Neural progenitor cell (in vitro differentiated cells): Measurements from ENCODE around the gene LY6G6F. TPM values are rescaled to one million over a fixed set of nuclear protein-coding genes. Genes with fewer than 3 reads are reported as not detected.

Experiments used
- DNase-seq: peaks from one replicate; pipeline ENCODE4 v3.0.0-alpha.2; 2016; ENCODE audit warnings: low spot score
- H2AFZ ChIP-seq: fragments of 200-600 bp; sonication (generic); replicated peaks from 2 replicates; pipeline ENCODE4 v1.6.1; 2016; ENCODE audit warnings: antibody characterized with exemption
- H3F3A ChIP-seq: fragments of 200-600 bp; sonication (generic); 2 replicates; pipeline ENCODE4 v1.6.1; 2016; ENCODE audit warnings: antibody characterized with exemption, low read depth
- H3K27ac ChIP-seq: fragments of 200-600 bp; sonication (generic); 2 replicates; pipeline ENCODE4 v1.5.1; 2016; ENCODE audit warnings: mild to moderate bottlenecking
- H3K27me3 ChIP-seq: fragments of 200-600 bp; sonication (generic); 2 replicates; pipeline ENCODE4 v1.6.1; 2016; ENCODE audit warnings: mild to moderate bottlenecking, moderate library complexity
- H3K36me3 ChIP-seq: fragments of 200-600 bp; sonication (generic); 2 replicates; pipeline ENCODE4 v1.5.1; 2016
- H3K4me1 ChIP-seq: fragments of 200-600 bp; sonication (generic); 2 replicates; pipeline ENCODE4 v1.6.1; 2016; ENCODE audit warnings: mixed run types
- H3K4me2 ChIP-seq: fragments of 200-600 bp; sonication (generic); 2 replicates; pipeline ENCODE4 v1.6.1; 2016
- H3K4me3 ChIP-seq: fragments of 200-600 bp; sonication (generic); 2 replicates; pipeline ENCODE4 v1.5.1; 2016
- H3K79me2 ChIP-seq: fragments of 200-600 bp; sonication (generic); 2 replicates; pipeline ENCODE4 v1.6.1; 2016; ENCODE audit warnings: low read depth
- H3K9ac ChIP-seq: fragments of 200-600 bp; sonication (generic); 2 replicates; pipeline ENCODE4 v1.6.1; 2016
- H3K9me3 ChIP-seq: fragments of 200-600 bp; sonication (generic); 2 replicates; pipeline ENCODE4 v1.5.1; 2016; ENCODE audit warnings: low read depth
- H4K20me1 ChIP-seq: fragments of 200-600 bp; sonication (generic); 2 replicates; pipeline ENCODE4 v1.6.1; 2016; ENCODE audit warnings: low read depth
- H3K27ac Mint-ChIP-seq: 3 replicates; pipeline ENCODE4 v1.8.0; 2021; ENCODE audit warnings: mixed read lengths
- H3K27me3 Mint-ChIP-seq: 2 replicates; pipeline ENCODE4 v1.8.0; 2022; ENCODE audit warnings: low read depth, mild to moderate bottlenecking, inconsistent platforms, moderate library complexity, mixed read lengths; ENCODE audit not compliant: insufficient read depth
- H3K36me3 Mint-ChIP-seq: 3 replicates; pipeline ENCODE4 v1.8.0; 2021; ENCODE audit warnings: mixed read lengths
- H3K4me1 Mint-ChIP-seq: 3 replicates; pipeline ENCODE4 v1.8.0; 2021; ENCODE audit warnings: mixed read lengths
- H3K4me3 Mint-ChIP-seq: 3 replicates; pipeline ENCODE4 v1.8.0; 2021; ENCODE audit warnings: mild to moderate bottlenecking, moderate library complexity, mixed read lengths
- H3K9me3 Mint-ChIP-seq: 3 replicates; pipeline ENCODE4 v1.8.0; 2020; ENCODE audit warnings: mixed read lengths
- EZH2 ChIP-seq: fragments of 200-600 bp; sonication (generic); IDR thresholded peaks from 2 replicates; pipeline ENCODE4 v1.6.1; 2017; ENCODE audit warnings: antibody characterized with exemption, mild to moderate bottlenecking, moderate library complexity
- EZH2phosphoT487 ChIP-seq: fragments of 200-600 bp; sonication (generic); IDR thresholded peaks from 2 replicates; pipeline ENCODE4 v1.6.1; 2017; ENCODE audit warnings: antibody characterized with exemption
- total RNA-seq: library from RNA; depleted of rRNA; stranded (reverse); fragments of >200 nt; gene quantifications from 2 replicates; pipeline ENCODE4 v1.2.3, GENCODE V29; 2015; ENCODE audit warnings: low replicate concordance
- TF ChIP-seq, protein P1 (sequence below): fragments of 200-600 bp; sonication (generic); IDR thresholded peaks from 2 replicates; pipeline ENCODE4 v1.5.1; 2017; ENCODE audit warnings: antibody characterized with exemption, mild to moderate bottlenecking

LY6G6F gene
- total RNA-seq, 1 donor from 2014 or later: not detected

DNA sequence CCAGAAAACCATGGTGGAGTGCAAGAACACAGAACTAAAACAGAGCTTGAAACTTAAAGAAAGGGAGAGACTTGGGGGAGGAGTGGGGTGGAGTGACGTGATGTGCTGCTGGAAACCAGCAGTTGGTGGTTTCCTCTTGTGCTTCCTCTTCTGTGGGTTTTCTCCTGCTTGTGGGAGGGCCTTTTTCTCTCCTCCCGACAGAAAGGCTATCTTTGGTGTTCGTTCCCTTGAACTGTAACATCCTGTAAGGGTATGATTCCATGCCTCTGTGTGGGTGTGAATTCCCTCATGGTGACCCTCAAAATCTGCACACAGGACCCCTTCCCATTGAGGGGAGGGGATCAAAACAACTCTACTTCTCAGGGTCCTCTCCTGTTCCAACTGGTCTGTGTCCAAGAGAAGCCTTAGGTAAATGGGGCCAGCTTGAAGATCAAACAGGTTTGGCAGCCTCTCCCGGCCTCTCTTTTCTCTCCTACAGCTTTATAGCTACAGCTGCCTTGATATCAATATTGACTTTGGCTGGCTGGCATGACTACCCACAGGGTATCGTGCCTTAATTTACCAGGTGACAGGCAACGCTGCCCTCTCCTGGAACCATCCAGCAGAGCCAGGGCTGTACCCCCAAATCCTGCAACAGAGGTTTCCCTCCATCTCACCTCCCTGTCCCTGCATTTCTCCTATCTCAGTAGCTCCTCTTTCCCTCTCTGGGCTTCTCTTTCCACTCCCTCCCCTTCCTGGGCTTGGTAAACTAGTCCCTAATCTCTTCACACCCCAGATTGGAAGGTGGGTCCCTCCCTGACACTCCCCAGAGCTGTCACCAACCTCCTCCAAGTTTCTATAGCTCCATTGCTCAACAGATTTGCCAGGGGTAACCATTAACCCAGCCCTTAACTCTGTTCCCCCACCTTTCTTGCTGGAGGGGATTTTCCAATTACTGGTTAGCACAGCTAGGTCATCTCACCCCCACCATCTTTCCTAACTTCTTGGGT is 31.6 kb downstream of the LY6G6F start:
- Histone ChIP-seq H3K4me2 (peak overlapping the region; percentile 99), H3K36me3 (no peaks in the 10 kb centered on the region)
- peaks cover 20% of the 10 kb centered on the region for H3K36me3 Mint-ChIP-seq

DNA sequence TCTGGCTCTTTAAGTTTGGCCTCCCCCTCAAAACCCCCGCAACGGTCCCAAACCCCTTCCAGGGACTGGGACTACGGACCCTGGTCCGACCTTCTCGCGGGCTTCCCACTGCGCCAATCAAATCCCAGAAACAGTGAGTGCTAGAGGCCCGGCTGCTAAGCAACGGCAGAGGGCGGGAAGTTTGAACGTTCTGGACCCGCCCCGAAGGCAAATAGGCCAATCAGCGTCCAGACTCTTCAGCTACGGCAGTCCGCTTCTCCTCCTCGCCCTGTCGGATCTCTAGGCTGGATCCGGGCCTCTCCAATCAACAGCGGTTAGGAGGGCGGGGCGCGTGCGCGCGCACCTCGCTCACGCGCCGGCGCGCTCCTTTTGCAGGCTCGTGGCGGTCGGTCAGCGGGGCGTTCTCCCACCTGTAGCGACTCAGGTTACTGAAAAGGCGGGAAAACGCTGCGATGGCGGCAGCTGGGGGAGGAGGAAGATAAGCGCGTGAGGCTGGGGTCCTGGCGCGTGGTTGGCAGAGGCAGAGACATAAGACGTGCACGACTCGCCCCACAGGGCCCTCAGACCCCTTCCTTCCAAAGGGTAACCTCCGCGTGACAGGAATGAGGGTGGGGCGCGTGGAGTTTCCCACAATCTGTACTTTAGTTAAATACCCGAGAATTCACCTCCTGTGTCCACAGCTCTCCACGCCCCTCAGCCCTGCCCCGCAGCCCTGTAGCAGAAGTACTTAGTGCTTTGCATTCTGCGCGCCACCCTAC is 33.2 kb downstream of the LY6G6F start, which contains the start of gene MSH5:
MSH5 (plus strand) TSS at position 367 of the 758 bp plus-strand sequence. CDS start 462 bp downstream, outside the sequence.
- Mint-ChIP-seq H3K9me3 (no peaks in the 10 kb centered on the region), H3K27ac (peak within 1 kb of the TSS; percentile 100), H3K27me3 (peaks cover 8% of the 10 kb centered on the region), H3K4me1 (peaks cover 72% of the 10 kb centered on the region), H3K4me3 (peak within 1 kb of the TSS; percentile 94), H3K36me3 (peaks cover 20% of the 10 kb centered on the region)
- peak within 1 kb of the TSS; percentile 99 for H3K4me2 ChIP-seq
- H3K36me3 ChIP-seq: no peaks in the 10 kb centered on the region
- peaks cover 62% of the 10 kb centered on the region for H3F3A ChIP-seq
- peak; percentile 99 for DNase-seq
- TF ChIP-seq, protein P1, sequence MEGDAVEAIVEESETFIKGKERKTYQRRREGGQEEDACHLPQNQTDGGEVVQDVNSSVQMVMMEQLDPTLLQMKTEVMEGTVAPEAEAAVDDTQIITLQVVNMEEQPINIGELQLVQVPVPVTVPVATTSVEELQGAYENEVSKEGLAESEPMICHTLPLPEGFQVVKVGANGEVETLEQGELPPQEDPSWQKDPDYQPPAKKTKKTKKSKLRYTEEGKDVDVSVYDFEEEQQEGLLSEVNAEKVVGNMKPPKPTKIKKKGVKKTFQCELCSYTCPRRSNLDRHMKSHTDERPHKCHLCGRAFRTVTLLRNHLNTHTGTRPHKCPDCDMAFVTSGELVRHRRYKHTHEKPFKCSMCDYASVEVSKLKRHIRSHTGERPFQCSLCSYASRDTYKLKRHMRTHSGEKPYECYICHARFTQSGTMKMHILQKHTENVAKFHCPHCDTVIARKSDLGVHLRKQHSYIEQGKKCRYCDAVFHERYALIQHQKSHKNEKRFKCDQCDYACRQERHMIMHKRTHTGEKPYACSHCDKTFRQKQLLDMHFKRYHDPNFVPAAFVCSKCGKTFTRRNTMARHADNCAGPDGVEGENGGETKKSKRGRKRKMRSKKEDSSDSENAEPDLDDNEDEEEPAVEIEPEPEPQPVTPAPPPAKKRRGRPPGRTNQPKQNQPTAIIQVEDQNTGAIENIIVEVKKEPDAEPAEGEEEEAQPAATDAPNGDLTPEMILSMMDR: no peak
- TF ChIP-seq EZH2phosphoT487 (no peak), EZH2 (no peak)
- peaks cover 34% of the 10 kb centered on the region for H3K79me2 ChIP-seq
- H3K9ac ChIP-seq: no peak within 1 kb of the TSS
- H4K20me1 ChIP-seq: peaks cover 3% of the 10 kb centered on the region
- H3K27me3 ChIP-seq: no peaks in the 10 kb centered on the region
- H3K9me3 ChIP-seq: no peaks in the 10 kb centered on the region
- peak within 1 kb of the TSS; percentile 48 for H3K4me3 ChIP-seq
- peak within 1 kb of the TSS; percentile 64 for H3K27ac ChIP-seq
- peaks cover 55% of the 10 kb centered on the region for H3K4me1 ChIP-seq
- H2AFZ ChIP-seq: peak within 1 kb of the TSS; percentile 5

More for the DNA sequence above, 31.6 kb downstream of the LY6G6F start:
- Histone ChIP-seq H3K4me3 (peak overlapping the region; percentile 92), H3K27me3 (no peaks in the 10 kb centered on the region), H3F3A (peaks cover 53% of the 10 kb centered on the region), H3K27ac (peak overlapping the region; percentile 85), H2AFZ (peak overlapping the region; percentile 11), H3K9me3 (no peaks in the 10 kb centered on the region), H4K20me1 (peaks cover 15% of the 10 kb centered on the region), H3K9ac (no peak overlapping the region), H3K79me2 (peaks cover 47% of the 10 kb centered on the region), H3K4me1 (peaks cover 44% of the 10 kb centered on the region)
- DNase-seq: no peak
- Mint-ChIP-seq H3K27me3 (peaks cover 5% of the 10 kb centered on the region), H3K4me3 (peak overlapping the region; percentile 94), H3K9me3 (no peaks in the 10 kb centered on the region), H3K4me1 (peaks cover 71% of the 10 kb centered on the region), H3K27ac (peak overlapping the region; percentile 100)
- TF ChIP-seq, protein P1: peak; percentile 39
- TF ChIP-seq EZH2phosphoT487 (no peak), EZH2 (no peak)

DNA sequence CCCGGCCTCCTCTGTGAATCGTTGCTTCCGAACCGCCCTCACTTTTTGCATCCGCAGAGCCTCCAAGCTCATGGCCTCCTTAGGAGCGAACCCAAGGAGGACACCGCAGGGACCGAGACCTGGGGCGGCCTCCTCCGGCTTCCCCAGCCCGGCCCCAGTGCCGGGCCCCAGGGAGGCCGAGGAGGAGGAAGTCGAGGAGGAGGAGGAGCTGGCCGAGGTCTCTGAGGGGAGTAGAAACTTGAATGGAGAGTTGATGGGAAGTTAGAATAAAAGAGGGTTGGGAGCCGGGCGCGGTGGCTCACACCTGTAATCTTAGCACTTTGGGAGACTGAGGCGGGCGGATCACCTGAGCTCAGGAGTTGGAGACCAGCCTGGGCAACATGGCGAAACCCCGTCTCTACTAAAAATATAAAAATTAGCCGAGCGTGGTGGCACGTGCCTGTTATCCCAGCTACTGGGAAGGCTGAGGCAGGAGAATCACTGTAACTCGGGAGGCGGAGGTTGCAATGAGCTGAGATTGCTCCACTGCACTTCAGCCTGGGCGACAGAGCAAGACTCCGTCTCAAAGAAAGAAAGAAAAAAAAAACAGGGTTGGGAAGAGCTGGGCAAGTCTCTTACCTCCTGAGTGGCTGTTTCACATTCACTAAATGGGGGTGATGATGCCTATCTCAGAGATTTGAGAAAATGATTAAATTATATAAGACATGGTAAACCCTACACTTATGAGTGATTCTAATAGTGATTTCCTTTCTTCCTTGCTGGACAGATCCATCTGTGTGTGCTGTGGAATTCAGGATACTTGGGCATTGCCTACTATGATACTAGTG is 33.9 kb downstream of the LY6G6F start:
- Histone ChIP-seq H3K4me2 (peak overlapping the region; percentile 76), H3K4me3 (peak overlapping the region; percentile 48), H3K79me2 (peaks cover 26% of the 10 kb centered on the region), H3K9ac (no peak overlapping the region), H3K36me3 (no peaks in the 10 kb centered on the region), H3K27ac (peak overlapping the region; percentile 64), H3K4me1 (peaks cover 61% of the 10 kb centered on the region), H3K27me3 (no peaks in the 10 kb centered on the region), H4K20me1 (no peaks in the 10 kb centered on the region), H3K9me3 (no peaks in the 10 kb centered on the region), H2AFZ (peak overlapping the region; percentile 5), H3F3A (peaks cover 66% of the 10 kb centered on the region)
- H3K36me3 Mint-ChIP-seq: peaks cover 26% of the 10 kb centered on the region
- no peaks in the 10 kb centered on the region for H3K9me3 Mint-ChIP-seq
- H3K27ac Mint-ChIP-seq: peak overlapping the region; percentile 100
- no peak for DNase-seq
- H3K4me1 Mint-ChIP-seq: peaks cover 76% of the 10 kb centered on the region
- peaks cover 8% of the 10 kb centered on the region for H3K27me3 Mint-ChIP-seq
- no peak for TF ChIP-seq EZH2
- TF ChIP-seq, protein P1: no peak
- no peak for TF ChIP-seq EZH2phosphoT487
- H3K4me3 Mint-ChIP-seq: peak overlapping the region; percentile 94
